Measurements from ENCODE around the gene AGMO.

GRCh38 chr7:15602236-15602635 is 40.4 kb upstream of the AGMO start:
- TF ChIP-seq POLR2A (IDR thresholded peaks at IDR 0.05) (no peak), CTCF (IDR thresholded peaks at IDR 0.05) (no peak), POLR2AphosphoS5 (IDR thresholded peaks at IDR 0.05) (no peak)

All from gastroesophageal sphincter (tissue), 3 donors.